Amniotic stem cell (primary cell): ENCODE results near the gene VSTM1.
"Not testable (repeated sequence)": the region's sequence is repeated elsewhere in the genome, so short reads cannot be mapped to it uniquely, and the experiment has no call there.

Experiments
- DNase-seq: peaks from one replicate; lab custom pipeline; 2025; lab: John Stamatoyannopoulos, UW

The VSTM1 gene, protein sequence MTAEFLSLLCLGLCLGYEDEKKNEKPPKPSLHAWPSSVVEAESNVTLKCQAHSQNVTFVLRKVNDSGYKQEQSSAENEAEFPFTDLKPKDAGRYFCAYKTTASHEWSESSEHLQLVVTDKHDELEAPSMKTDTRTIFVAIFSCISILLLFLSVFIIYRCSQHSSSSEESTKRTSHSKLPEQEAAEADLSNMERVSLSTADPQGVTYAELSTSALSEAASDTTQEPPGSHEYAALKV

DNA sequence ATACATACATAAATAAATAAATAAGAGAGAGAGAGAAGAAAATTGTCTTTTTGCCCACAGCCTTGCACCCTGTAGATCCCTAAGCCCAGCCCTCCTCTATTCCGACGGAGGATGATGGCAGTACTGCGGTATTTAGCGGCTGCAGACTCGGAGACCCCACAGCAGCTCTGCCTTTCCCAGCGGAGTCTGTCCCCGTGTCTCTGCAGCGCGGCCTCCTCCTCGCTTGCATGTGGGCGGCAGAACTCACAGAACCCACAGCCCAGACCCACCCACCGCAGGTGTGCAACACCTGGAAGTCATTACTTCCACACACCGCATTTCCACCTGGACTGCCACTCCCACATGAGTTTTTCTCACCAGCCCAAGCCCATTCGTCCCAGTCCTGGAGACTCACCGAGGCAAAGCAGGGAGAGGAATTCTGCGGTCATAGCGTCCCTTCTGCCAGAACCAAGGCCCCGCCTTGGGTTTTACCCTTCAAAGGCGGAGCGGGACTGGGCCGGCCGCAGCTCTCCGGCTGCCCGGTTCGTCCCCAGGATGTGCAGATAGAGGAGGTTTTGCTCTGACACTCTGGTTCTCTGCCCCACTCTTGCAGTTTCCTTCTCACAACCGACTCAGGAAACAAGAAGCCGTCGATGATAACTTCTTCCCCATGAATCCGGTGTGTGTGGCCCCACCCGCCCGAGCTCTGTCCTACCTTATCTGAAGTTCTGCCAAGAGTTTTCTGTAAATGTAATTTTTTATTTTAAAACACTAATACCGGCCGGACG is at the start of gene VSTM1:
TSS of gene VSTM1 (minus strand) at position 548 of the 767 bp plus-strand sequence. CDS start at position 428, 120 bp downstream.
- no peak for DNase-seq

DNA sequence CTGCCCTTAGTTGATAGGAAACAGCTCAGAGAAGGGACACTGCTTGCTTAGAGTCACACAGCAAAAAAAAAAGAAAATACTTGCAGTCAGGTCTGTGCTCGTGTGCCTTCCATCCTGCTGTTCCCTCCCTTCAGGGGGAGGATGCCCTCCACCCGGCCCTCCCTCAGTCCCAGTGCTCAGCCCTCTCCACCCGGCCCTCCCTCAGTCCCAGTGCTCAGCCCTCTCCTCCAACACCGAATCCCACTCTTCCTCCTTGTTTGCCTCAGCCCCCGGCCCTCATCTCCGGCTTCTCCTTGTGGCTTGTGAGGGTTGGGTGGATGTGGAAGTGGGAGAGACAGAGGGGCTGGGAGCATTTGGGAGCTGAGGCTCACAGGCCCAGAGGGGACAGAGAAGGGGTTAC is 46.0 kb upstream of the VSTM1 start:
- no peak for DNase-seq

DNA sequence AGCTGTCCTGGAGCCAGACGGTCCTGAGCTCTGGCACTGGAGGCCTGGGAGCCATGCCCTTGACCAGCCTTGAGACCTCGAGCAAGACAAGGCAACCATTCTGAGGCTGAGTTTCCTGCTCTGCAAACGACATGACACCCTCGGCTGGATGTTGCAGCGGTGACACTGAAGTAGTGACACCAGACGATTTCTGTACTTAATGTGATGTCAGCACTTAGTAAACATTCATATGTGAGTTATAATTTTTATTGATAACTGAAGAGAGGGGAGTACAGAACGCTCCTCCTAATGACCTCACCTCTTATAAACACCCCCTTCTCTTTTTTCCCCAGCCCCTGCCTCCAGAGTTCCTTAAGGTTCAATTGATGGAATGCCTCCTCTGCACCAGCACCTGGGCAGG is 44.8 kb upstream of the VSTM1 start:
- DNase-seq, result no peak

DNA sequence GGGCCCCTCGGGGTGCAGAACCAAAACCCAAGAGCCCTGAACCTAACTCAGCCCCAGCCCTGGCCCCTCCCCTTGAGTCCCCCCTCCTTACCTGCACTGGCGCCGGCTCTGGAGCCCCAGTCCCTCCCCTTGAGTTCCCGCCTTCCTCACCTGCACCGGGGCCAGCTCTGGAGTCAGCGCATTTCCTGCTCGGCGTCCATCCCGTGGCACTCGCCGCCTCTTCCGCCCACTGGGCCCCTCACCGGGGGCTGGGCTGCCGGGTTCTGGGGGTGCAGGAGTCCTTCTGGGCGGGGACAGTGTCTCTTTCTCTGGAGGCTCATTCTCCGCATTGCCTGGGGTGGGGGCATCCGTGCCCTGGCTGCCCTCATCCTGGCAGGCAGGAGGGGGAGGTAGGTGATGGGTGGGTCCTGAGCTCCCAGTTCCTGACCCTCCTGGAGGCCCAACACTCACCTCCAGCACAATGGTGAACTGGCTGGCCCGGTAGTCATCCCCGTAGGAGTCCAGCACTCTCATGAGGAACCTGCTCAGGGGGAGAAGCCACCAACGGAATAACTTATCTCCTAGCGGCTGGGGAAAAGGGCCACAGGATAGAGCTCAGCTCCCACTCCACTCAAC is 44.3 kb upstream of the VSTM1 start:
- DNase-seq, result no peak

DNA sequence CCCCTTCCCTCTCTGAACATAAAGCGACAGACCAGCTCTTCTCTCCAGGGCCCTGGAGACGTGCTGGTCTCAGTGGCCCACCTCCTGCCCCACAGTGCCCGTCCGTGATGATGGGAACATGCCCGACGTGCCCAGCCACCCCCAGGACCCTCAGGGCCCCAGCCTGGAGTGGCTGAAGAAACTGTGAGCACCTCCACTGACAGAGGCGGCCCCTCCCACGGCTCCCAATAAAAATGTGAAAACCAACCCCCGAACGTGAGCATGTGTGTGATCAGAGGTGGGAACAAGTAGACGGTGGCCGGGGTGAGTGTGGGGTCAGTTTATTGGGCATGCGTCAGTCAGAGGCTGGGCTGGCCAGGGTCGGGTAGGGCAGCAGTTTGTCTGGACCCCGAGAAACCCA is 43.0 kb upstream of the VSTM1 start:
- DNase-seq, result no peak

DNA sequence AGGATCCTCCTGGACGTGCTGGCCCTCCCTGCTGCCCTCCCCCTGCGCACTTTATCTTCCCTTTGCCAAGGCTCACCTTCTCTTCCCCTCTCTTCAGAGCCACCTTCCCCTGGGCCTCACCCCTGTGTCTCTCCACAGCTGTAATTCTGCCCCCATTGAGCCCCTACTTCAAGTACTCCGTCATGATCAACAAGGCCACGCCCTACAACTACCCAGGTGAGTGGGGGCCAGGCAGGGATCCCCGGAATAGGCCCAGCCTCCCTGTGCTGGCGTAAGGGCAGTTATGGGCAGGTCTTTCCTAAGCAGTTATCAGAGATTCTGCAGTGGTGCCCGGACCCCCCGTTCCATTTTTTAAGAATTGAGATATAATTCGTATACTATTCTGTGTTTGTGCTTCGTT is 42.1 kb upstream of the VSTM1 start:
- DNase-seq, result no peak

DNA sequence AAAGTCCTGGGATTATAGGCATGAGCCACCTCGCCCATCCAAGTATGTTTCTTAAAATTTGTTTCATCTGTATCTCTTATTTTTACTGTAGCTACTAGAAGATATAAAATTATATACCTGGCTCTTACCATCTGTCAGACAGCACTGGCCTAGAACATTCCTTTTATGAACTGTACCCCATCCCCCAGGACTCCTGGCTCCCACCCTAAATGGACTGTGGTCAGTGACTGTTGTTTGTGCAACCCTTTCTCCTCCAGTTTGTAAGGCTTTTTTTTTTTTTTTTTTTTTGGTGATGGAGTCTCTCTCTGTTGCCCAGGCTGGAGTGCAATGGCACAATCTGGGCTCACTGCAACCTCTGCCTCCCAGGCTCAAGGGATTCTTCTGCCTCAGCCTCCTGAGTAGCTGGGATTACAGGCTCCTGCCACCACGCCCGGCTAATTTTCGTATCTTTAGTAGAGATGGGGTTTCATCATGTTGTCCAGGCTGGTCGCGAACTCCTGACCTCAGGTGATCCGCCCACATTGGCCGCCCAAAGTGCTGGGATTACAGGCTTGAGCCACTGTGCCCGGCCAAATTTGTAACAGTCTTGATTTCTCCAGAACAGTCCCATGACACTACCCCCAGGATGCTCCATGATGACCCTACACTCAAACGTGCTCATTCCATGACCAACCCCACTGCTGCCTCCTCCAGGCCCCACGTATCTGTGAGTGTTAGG is 41.5 kb upstream of the VSTM1 start:
- DNase-seq, result no peak

DNA sequence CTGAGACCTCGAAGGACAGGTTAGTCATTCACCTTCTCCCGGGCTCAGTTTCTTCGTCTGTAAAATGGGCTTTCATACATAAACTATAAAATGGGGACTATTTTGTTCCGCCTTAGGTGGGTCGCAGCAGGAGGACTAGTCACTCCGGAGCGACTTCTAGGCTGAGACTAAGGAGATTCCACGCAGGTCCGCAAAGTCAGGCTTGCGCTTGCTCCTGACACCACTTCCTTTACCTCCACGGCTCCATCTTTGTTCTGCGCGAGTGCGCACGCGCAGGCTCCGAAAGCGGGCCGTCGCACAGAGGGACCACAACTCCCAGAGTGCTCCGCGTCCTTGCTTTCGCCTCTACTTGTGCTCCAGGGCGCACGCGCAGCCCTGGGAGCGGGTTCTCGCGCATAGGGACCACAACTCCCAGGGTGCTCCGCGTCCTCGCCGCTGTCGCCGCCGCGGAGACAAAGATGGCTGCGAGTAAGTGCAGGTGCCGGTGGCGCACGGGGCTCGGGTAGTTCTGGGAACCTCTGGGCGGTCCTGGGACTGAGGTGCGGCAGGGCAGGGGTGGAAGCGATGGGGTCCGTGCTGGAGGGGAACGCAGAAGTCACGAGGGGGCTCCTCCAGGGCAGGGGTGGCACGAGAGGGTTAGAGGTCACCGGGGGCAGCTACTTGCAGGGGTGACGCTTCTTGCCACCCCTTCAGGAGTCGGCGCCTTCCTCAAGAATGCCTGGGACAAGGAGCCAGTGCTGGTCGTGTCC is 38.9 kb upstream of the VSTM1 start, which contains the start of gene NDUFA3:
TSS of gene NDUFA3 (plus strand) at position 435 of the 749 bp plus-strand sequence. CDS start at position 459, 24 bp downstream.
- DNase-seq, result peak; percentile 98

DNA sequence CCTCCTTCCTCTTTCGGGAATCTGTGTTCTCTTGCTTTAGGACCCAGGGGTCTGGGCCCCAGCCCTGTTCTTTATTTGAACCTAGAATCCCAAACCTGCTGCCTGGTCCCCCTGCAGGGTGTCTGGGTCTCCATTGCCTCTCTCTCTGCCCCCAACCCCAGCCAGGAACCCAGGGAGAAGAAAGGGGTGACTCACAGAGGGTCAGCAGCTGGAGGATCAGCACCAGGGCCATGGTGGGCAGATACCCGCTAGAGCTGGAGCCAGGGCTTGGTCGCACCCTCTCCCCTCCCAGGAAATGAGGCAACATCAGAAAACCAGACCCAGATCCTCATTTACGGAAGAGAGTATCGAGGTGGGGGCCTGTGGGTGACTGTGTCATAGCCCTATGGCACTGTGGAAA is 36.9 kb upstream of the VSTM1 start, which contains the start of gene OSCAR:
TSS of gene OSCAR (minus strand) at position 243 of the 400 bp plus-strand sequence. CDS start at position 232, 11 bp downstream.
- DNase-seq, result no peak

DNA sequence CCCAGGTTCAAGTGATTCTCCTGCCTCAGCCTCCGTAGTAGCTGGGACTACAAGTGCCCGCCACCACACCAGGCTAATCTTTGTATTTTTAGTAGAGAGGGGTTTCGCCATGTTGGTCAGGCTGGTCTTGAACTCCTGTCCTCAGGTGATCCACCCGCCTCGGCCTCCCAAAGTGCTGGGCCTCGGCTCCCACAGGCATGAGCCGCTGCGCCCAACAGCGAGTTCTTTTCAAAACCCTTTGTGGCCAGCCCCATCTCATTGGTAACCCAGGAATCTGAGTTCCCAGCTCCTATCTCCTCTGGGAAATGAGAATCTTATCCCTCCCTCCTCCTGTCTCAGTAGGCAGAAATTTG is 36.2 kb upstream of the VSTM1 start:
- not testable (repeated sequence) for DNase-seq

DNA sequence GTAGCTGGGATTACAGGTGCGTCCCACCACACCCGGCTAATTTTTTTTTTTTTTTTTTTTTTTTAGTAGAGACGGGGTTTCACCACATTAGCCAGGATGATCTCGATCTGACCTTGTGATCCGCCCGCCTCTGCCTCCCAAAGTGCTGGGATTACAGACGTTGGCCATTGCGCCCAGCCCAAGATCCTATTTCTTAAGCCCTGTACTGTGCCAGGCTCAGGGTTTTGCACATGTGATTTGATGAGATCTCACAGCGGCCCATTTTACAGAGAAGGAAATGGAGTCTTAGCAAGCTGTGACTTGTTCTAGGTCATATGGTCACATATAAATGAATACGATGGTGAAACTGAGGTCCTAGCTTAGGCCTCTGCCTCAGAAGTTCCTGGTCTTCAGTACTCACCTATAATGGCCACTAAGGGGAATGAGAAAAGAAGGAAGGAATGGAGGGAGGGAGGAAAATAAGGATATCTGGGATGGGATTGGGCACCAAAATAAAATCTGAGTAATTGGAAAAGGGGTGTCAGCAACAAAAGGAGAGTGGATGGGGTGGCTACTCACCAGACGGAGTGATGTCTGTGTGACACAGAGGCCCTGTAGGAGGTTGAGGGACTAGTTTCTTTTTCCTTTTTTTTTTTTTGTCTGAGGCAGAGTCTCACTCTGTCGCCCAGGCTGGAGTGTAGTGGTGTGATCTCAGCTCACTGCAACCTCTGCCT is 35.6 kb upstream of the VSTM1 start:
- DNase-seq, result no peak

DNA sequence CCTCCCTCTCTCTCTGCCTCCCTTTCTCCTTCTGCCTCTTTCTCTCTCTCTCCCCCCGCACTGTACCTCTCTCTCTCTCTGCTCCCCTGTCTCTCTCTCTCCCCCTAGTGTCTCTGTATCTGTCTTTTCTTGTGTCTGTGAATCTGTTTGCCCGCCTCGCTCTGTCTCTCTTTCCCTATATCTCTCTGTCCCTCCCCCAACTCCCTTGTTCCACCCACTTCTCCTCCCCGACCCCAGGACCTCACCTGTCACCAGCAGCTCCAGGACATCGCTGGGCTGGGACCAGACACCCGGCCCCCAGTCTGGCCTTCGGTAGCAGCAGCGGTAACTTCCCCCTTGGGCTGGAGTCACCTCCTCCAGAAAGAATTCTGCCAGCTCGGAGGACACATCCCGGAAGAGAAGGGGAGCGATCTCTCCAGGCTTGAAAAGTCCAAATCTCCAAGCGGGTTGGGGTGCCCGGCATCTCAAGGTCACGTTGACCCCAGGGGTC is 33.0 kb upstream of the VSTM1 start:
- DNase-seq, result no peak

DNA sequence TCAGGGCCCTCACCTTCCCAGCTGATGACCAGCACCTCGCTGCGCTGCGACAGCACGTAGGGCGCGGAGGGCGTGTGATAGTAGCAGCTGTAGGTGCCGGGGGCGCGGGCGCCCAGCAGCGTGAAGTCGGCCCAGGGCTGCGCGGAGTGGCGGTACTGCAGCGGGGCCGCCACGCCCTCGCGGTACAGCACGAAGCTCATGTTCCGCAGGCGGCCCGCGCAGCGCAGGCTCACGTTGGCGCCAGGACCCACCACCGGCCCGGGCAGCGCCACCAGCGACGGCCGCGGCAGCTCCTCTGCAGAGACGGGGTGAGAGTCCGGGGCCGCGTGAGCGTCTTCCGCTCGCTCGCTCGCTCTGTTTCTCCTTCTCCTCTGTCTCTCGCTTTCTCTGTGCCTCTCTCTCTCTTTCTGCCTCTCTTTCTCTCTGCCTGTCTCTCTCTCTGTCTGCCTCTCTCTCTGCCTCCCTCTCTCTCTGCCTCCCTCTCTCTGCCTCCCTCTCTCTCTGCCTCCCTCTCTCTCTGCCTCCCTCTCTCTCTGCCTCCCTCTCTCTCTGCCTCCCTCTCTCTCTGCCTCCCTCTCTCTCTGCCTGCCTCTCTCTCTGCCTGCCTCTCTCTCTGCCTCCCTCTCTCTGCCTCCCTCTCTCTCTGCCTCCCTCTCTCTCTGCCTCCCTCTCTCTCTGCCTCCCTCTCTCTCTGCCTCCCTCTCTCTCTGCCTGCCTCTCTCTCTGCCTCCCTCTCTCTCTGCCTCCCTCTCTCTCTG is 32.3 kb upstream of the VSTM1 start:
- peak; percentile 25 for DNase-seq

DNA sequence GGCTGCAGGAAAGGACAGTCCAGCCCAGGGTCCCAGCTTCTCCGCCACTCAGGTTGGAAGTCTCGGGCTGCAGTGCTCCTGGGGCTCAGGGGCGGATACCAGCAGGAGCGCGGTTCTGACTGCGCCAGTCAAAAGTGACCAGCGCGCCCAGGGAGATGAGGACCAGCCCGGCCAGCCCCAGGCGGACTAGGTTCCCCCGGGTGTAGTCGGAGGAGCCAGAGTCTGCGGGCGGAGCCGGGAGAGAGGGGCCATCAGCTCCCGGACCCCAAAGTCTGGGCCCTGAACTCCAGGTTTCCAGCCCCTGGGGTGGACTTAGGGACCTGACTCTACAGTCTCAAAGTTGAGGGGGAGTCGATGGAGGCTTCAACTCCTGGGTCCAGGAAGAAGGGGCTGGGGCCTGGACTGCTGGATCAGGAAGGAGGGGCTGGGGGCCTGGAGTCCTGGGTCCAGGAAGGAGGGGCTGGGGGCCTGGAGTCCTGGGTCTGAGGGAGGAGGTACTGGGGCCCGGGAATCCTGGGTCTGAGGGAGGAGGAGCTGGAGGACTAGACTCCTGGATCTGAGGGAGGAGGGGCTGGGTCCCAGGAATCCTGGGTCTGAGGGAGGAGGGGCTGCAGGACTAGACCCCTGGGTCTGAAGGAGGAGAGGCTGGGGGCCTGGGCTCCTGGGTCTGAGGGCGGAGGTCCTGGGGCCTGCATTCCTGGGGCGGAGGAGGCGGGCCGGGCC is 31.6 kb upstream of the VSTM1 start:
- no peak for DNase-seq

DNA sequence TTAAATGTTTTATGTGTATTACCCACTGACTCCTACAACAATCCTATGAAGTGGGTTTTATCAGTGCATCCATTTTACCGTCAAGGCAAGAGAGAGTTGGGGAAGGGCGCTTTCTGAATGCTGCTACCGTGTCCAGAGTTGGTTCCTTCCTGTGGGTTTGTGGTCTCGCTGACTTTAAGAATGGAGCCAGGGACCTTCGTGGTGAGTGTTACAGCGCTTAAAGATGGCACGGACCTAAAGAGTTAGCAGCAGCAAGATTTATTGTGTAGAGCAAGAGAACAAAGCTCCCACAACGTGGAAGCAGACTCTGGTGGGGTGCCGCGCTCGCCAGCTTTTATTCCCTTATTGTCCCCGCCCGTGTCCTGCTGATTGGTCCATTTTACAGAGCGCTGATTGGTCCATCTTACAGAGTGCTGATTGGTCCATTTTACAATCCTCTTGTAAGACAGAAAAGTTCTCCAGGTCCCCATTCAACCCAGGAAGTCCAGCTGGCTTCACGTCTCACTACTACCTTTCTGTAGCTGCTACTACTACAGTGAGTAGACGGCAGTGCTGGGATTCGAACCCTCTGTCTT is 30.8 kb upstream of the VSTM1 start:
- DNase-seq, result no peak

DNA sequence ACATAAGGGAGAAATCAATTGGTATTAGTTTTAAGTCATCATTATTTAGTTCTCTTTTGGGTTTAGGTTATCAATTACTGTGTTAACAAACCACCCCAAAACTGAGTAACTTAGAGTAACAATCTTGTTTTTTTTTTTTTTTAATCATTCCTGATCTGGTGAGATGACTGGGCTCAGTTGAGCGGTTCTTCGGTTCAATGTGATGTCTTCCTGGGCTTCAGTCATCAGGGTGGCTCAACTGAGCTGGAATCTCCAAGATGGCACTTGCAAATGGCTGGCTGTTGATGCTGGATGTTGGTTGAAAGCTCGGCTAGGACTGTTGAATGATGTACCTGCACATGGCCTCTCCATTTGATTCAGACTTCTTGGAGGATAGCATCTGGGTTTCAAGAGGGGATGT is 20.7 kb upstream of the VSTM1 start:
- DNase-seq, result no peak

DNA sequence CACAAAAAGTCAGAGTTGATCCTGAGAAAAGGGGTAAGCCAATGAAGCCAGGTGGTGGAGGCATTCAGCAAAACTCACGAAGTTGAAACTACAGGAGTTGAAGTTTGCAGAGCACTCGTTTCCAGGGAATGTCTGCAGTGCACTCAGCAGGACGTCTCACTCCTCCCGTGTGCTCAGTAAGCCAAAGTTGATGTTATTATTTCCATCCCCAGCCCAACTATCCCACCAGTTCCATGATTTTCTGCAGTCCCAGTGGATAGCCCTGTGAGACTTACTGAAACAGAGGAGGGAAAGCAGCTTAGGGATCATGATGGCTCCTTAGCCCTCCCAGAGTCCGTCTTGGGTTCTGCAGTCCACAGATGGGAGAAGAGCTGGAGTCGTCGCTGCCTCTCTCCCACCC is 17.3 kb upstream of the VSTM1 start, which contains the start of gene TARM1:
TSS of gene TARM1 (minus strand) at position 334 of the 400 bp plus-strand sequence. CDS start at position 309, 25 bp downstream.
- no peak for DNase-seq

DNA sequence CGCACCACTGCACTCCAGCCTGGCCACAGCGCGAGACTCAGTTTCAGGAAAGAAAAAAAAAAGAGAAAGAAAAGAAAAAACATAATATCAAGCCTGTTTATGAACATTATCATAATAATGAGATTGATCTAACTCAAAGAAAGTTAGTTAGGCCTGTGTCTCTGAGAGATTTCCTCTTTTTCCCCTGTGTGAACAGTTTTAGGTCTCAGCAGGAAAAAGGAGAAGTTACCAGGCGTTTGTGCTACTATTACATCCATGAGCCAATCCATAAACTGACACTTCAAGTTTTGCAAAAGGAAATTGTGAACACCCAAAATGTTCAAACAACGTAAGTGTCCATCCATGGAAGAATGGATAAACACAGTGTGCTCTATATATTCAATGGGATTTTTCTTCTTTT is 13.6 kb upstream of the VSTM1 start:
- no peak for DNase-seq

DNA sequence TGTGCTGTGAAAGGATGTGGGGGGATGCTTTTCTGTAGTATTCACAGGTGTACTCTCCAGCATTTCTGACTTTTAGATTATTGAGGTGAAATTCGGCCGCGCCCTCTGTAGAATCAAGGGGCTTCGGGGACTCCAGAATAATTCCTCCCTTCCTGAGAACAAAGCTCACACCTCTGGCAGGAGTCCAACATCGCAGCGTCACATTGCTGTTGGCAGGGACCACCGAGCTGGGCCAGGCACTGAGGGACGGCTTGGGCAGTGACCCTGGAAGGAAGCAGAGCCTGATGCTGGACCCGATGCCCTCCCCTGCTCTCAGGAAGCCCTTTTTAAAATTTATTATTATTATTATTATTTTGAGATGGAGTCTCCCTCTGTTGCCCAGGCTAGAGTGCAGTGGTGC is 11.2 kb upstream of the VSTM1 start:
- DNase-seq, result no peak
